ENCODE measurements around the gene RAB40C. TPM values are rescaled to one million over a fixed set of nuclear protein-coding genes. Genes with fewer than 3 reads are reported as not detected.

Gene RAB40C
- total RNA-seq, 3 donors from 2014 or later = 17.6 to 29.1 (median 20.6) TPM

- Histone ChIP-seq H3K4me3 (peak overlapping the region; percentile 25 to 67 (median 33)), H3K27me3 (no peaks in the 10 kb centered on the region), H3K4me1 (peaks cover 2 to 11% of the 10 kb centered on the region in 2 donors), H3K9me3 (no peaks in the 10 kb centered on the region), H3K36me3 (peaks cover 6% of the 10 kb centered on the region), H3K27ac (peak overlapping the region in 1 of 2 donors; percentile 7)
- TF ChIP-seq POLR2AphosphoS5 (IDR thresholded peaks at IDR 0.05) = no peak
- TF ChIP-seq, protein P1, sequence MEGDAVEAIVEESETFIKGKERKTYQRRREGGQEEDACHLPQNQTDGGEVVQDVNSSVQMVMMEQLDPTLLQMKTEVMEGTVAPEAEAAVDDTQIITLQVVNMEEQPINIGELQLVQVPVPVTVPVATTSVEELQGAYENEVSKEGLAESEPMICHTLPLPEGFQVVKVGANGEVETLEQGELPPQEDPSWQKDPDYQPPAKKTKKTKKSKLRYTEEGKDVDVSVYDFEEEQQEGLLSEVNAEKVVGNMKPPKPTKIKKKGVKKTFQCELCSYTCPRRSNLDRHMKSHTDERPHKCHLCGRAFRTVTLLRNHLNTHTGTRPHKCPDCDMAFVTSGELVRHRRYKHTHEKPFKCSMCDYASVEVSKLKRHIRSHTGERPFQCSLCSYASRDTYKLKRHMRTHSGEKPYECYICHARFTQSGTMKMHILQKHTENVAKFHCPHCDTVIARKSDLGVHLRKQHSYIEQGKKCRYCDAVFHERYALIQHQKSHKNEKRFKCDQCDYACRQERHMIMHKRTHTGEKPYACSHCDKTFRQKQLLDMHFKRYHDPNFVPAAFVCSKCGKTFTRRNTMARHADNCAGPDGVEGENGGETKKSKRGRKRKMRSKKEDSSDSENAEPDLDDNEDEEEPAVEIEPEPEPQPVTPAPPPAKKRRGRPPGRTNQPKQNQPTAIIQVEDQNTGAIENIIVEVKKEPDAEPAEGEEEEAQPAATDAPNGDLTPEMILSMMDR (IDR thresholded peaks at IDR 0.05) = no peak
- no peak for TF ChIP-seq POLR2A (IDR thresholded peaks at IDR 0.05)
- intact Hi-C loops (cut with DNase I; ENCODE audit: low total_unique reads) = no loop called here
- DNase-seq (ENCODE audit: low spot score in 2 of 2) = no peak
Observed at GRCh38 chr16:675884-676564, 86.2 kb downstream of the RAB40C start.

GRCh38 chr16:676565-676902, 86.7 kb downstream of the RAB40C start:
- no peaks in the 10 kb centered on the region for H3K27me3 ChIP-seq
- intact Hi-C loops (cut with DNase I; ENCODE audit: low total_unique reads) = no loop called here

GRCh38 chr16:676913-677312, 87.0 kb downstream of the RAB40C start:
- Histone ChIP-seq H3K9me3 (no peaks in the 10 kb centered on the region), H3K27ac (no peak overlapping the region), H3K4me1 (peaks cover 9 to 20% of the 10 kb centered on the region in 2 donors), H3K27me3 (no peaks in the 10 kb centered on the region), H3K4me3 (peak overlapping the region in 2 of 3 donors; percentile 15 to 39), H3K36me3 (peaks cover 6% of the 10 kb centered on the region)
- TF ChIP-seq POLR2A (IDR thresholded peaks at IDR 0.05) (no peak), POLR2AphosphoS5 (IDR thresholded peaks at IDR 0.05) (no peak)
- TF ChIP-seq, protein P1 (IDR thresholded peaks at IDR 0.05) = no peak
- DNase-seq (ENCODE audit: low spot score in 2 of 2) = peak in 1 of 2 donors; percentile 74
- intact Hi-C loops (cut with DNase I; ENCODE audit: low total_unique reads) = no loop called here

More at GRCh38 chr16:676565-676902, 86.7 kb downstream of the RAB40C start:
- peaks cover 7 to 16% of the 10 kb centered on the region in 2 donors for H3K4me1 ChIP-seq
- H3K36me3 ChIP-seq = peaks cover 6% of the 10 kb centered on the region
- TF ChIP-seq POLR2AphosphoS5 (IDR thresholded peaks at IDR 0.05) (no peak), POLR2A (IDR thresholded peaks at IDR 0.05) (no peak)
- TF ChIP-seq, protein P1 (IDR thresholded peaks at IDR 0.05) = no peak
- H3K4me3 ChIP-seq = peak overlapping the region in 1 of 3 donors; percentile 39
- no peaks in the 10 kb centered on the region for H3K9me3 ChIP-seq
- no peak overlapping the region for H3K27ac ChIP-seq
- DNase-seq (ENCODE audit: low spot score in 2 of 2) = no peak

DNA sequence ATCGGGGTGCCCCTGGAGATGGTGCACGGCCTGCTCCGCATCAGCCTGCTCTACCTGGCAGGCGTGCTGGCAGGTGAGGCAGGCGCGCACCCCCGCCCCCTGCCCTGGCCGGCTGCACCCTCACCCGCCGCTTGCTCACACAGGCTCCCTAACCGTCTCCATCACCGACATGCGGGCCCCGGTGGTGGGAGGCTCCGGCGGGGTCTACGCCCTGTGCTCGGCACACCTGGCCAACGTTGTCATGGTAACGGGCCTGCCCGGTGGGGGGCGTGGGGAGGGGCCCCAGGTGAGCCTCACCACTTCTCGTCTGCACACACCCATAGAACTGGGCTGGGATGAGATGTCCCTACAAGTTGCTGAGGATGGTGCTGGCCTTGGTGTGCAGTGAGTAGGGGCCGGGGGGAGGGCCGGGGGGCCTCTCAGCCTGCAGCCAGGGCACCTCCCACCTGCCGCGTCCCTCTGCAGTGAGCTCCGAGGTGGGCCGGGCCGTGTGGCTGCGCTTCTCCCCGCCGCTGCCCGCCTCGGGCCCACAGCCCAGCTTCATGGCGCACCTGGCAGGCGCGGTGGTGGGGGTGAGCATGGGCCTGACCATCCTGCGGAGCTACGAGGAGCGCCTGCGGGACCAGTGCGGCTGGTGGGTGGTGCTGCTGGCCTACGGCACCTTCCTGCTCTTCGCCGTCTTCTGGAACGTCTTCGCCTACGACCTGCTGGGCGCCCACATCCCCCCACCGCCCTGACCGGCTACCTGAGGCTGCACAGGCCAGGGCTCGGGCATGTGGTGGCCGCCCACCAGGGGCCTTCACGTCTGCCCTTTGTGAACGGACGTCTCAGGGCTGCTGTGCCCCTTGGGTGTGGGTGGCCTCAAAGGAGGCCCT, 87.7 kb downstream of the RAB40C start:
- no peaks in the 10 kb centered on the region for H3K27me3 ChIP-seq
- intact Hi-C loops (cut with DNase I; ENCODE audit: low total_unique reads) = no loop called here
- no peak for TF ChIP-seq POLR2AphosphoS5 (IDR thresholded peaks at IDR 0.05)
- no peak for TF ChIP-seq POLR2A (IDR thresholded peaks at IDR 0.05)
- TF ChIP-seq, protein P1 (IDR thresholded peaks at IDR 0.05) = no peak
- peaks cover 1% of the 10 kb centered on the region for H3K36me3 ChIP-seq
- H3K27ac ChIP-seq = no peak overlapping the region
- peak overlapping the region in 2 of 3 donors; percentile 15 to 39 for H3K4me3 ChIP-seq
- H3K9me3 ChIP-seq = no peaks in the 10 kb centered on the region
- peaks cover 9 to 21% of the 10 kb centered on the region in 2 donors for H3K4me1 ChIP-seq
- DNase-seq (ENCODE audit: low spot score in 2 of 2) = no peak
